ENCODE measurements around the gene RINL.
"Not testable (repeated sequence)": the region's sequence is repeated elsewhere in the genome, so short reads cannot be mapped to it uniquely, and the experiment has no call there.

The RINL gene

DNA sequence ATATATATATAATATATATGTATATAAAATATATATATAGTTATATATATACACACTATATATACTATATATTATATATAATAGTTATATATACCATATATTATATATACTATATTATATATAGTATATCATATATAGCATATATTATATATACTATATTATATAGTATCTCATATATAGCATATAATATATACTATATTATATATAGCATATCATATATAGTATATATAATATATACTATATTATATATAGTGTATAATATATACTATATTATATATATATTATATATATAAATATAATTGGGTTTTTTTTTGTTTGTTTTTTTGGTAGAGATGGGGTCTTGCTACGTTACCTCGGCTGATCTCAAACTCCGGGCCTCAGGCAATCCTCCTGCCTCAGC is 16.7 kb downstream of the RINL start:
- no peak for DNase-seq
- H3K4me1 ChIP-seq (ENCODE audit: control insufficient read depth, insufficient read depth, low read length, poor library complexity, severe bottlenecking) = peaks cover 21% of the 10 kb centered on the region
- no peak overlapping the region for H3K4me3 ChIP-seq (ENCODE audit: insufficient read depth, low read depth, low read length, poor library complexity, severe bottlenecking)
- H3K27ac ChIP-seq (ENCODE audit: insufficient read depth, low read length, poor library complexity, severe bottlenecking) = no peak overlapping the region
- H3K9me3 ChIP-seq (ENCODE audit: control insufficient read depth, low read length) = no peaks in the 10 kb centered on the region
- no peaks in the 10 kb centered on the region for H3K36me3 ChIP-seq (ENCODE audit: control insufficient read depth, insufficient read depth, low read length)
- no peaks in the 10 kb centered on the region for H3K27me3 ChIP-seq (replicated peaks; ENCODE audit: control insufficient read depth, insufficient read depth, low read length, poor library complexity, severe bottlenecking)

GRCh38 chr19:38859631-38860204 is 18.4 kb downstream of the RINL start:
- H3K4me1 ChIP-seq (ENCODE audit: control insufficient read depth, insufficient read depth, low read length, poor library complexity, severe bottlenecking); H3K9me3 ChIP-seq (ENCODE audit: control insufficient read depth, low read length); H3K27me3 ChIP-seq (replicated peaks; ENCODE audit: control insufficient read depth, insufficient read depth, low read length, poor library complexity, severe bottlenecking); DNase-seq; H3K4me3 ChIP-seq (ENCODE audit: insufficient read depth, low read depth, low read length, poor library complexity, severe bottlenecking); H3K27ac ChIP-seq (ENCODE audit: insufficient read depth, low read length, poor library complexity, severe bottlenecking); H3K36me3 ChIP-seq (ENCODE audit: control insufficient read depth, insufficient read depth, low read length): not testable (repeated sequence)

- Histone ChIP-seq H3K27ac (ENCODE audit: insufficient read depth, low read length, poor library complexity, severe bottlenecking) (peak overlapping the region; percentile 23), H3K9me3 (ENCODE audit: control insufficient read depth, low read length) (no peaks in the 10 kb centered on the region), H3K4me1 (ENCODE audit: control insufficient read depth, insufficient read depth, low read length, poor library complexity, severe bottlenecking) (peaks cover 8% of the 10 kb centered on the region), H3K4me3 (ENCODE audit: insufficient read depth, low read depth, low read length, poor library complexity, severe bottlenecking) (no peak overlapping the region), H3K36me3 (ENCODE audit: control insufficient read depth, insufficient read depth, low read length) (no peaks in the 10 kb centered on the region), H3K27me3 (replicated peaks; ENCODE audit: control insufficient read depth, insufficient read depth, low read length, poor library complexity, severe bottlenecking) (no peaks in the 10 kb centered on the region)
- DNase-seq = no peak
These were observed 21.3 kb downstream of the RINL start for GRCh38 chr19:38856813-38857212.

GRCh38 chr19:38855751-38856150 is 22.3 kb downstream of the RINL start:
- H3K27me3 ChIP-seq (replicated peaks; ENCODE audit: control insufficient read depth, insufficient read depth, low read length, poor library complexity, severe bottlenecking); H3K36me3 ChIP-seq (ENCODE audit: control insufficient read depth, insufficient read depth, low read length); DNase-seq; H3K27ac ChIP-seq (ENCODE audit: insufficient read depth, low read length, poor library complexity, severe bottlenecking); H3K4me3 ChIP-seq (ENCODE audit: insufficient read depth, low read depth, low read length, poor library complexity, severe bottlenecking); H3K9me3 ChIP-seq (ENCODE audit: control insufficient read depth, low read length): not testable (repeated sequence)
- H3K4me1 ChIP-seq (ENCODE audit: control insufficient read depth, insufficient read depth, low read length, poor library complexity, severe bottlenecking) = peaks cover 17% of the 10 kb centered on the region

- not testable (repeated sequence) for H3K27ac ChIP-seq (ENCODE audit: insufficient read depth, low read length, poor library complexity, severe bottlenecking); H3K4me3 ChIP-seq (ENCODE audit: insufficient read depth, low read depth, low read length, poor library complexity, severe bottlenecking); DNase-seq; H3K9me3 ChIP-seq (ENCODE audit: control insufficient read depth, low read length); H3K27me3 ChIP-seq (replicated peaks; ENCODE audit: control insufficient read depth, insufficient read depth, low read length, poor library complexity, severe bottlenecking); H3K36me3 ChIP-seq (ENCODE audit: control insufficient read depth, insufficient read depth, low read length)
- H3K4me1 ChIP-seq (ENCODE audit: control insufficient read depth, insufficient read depth, low read length, poor library complexity, severe bottlenecking) = peaks cover 18% of the 10 kb centered on the region
These were observed 23.1 kb downstream of the RINL start for GRCh38 chr19:38854961-38855360.

GRCh38 chr19:38853214-38853613 is 24.9 kb downstream of the RINL start:
- H3K9me3 ChIP-seq (ENCODE audit: control insufficient read depth, low read length) = no peaks in the 10 kb centered on the region
- no peak overlapping the region for H3K27ac ChIP-seq (ENCODE audit: insufficient read depth, low read length, poor library complexity, severe bottlenecking)
- H3K4me3 ChIP-seq (ENCODE audit: insufficient read depth, low read depth, low read length, poor library complexity, severe bottlenecking) = no peak overlapping the region
- H3K36me3 ChIP-seq (ENCODE audit: control insufficient read depth, insufficient read depth, low read length) = peaks cover 5% of the 10 kb centered on the region
- peaks cover 26% of the 10 kb centered on the region for H3K4me1 ChIP-seq (ENCODE audit: control insufficient read depth, insufficient read depth, low read length, poor library complexity, severe bottlenecking)
- H3K27me3 ChIP-seq (replicated peaks; ENCODE audit: control insufficient read depth, insufficient read depth, low read length, poor library complexity, severe bottlenecking) = no peaks in the 10 kb centered on the region
- no peak for DNase-seq

DNA sequence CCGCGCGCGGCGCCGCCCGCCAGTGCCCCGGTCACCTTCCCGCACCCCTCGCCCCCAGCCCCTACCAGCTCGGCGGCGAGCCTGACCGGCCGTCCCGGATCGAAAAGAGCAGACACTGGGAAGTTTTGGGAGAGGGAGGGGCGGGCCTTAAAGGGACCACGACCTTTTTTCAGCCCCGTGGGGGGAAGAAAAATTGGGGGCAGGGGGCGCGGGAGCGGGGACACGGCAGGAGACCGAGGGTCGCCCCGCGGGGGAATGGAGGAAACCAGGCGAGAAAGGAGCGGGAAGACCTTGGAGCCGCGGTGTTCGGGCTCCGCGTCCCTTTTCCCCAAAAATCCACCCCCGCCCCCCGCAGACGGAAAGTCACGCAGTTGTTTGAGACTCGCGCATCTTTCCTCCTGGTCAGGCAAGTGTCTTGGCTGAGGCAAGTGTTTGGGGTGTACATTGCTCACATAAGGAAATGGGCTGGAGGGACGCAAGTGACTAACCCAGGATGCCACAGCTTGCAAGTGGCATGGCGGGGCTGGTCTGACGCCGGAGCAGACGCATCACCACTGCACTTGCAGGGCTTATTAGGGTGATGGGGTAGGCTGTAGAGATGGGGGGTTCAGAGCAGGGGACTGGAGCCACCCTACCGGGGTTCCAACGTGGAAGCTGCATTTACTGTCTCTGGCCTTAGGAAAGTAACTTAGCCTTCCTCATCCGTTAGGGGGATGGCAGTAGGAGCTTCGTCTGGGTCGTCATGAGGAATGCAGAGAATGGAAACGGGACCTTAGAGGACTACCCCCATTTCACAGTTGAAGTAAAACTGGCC is 25.6 kb downstream of the RINL start:
- Histone ChIP-seq H3K4me1 (ENCODE audit: control insufficient read depth, insufficient read depth, low read length, poor library complexity, severe bottlenecking) (peaks cover 32% of the 10 kb centered on the region), H3K9me3 (ENCODE audit: control insufficient read depth, low read length) (no peaks in the 10 kb centered on the region), H3K27me3 (replicated peaks; ENCODE audit: control insufficient read depth, insufficient read depth, low read length, poor library complexity, severe bottlenecking) (no peaks in the 10 kb centered on the region), H3K4me3 (ENCODE audit: insufficient read depth, low read depth, low read length, poor library complexity, severe bottlenecking) (peak overlapping the region; percentile 85), H3K27ac (ENCODE audit: insufficient read depth, low read length, poor library complexity, severe bottlenecking) (peak overlapping the region; percentile 96), H3K36me3 (ENCODE audit: control insufficient read depth, insufficient read depth, low read length) (peaks cover 9% of the 10 kb centered on the region)
- DNase-seq = peak; percentile 45 to 63 (median 62)

DNA sequence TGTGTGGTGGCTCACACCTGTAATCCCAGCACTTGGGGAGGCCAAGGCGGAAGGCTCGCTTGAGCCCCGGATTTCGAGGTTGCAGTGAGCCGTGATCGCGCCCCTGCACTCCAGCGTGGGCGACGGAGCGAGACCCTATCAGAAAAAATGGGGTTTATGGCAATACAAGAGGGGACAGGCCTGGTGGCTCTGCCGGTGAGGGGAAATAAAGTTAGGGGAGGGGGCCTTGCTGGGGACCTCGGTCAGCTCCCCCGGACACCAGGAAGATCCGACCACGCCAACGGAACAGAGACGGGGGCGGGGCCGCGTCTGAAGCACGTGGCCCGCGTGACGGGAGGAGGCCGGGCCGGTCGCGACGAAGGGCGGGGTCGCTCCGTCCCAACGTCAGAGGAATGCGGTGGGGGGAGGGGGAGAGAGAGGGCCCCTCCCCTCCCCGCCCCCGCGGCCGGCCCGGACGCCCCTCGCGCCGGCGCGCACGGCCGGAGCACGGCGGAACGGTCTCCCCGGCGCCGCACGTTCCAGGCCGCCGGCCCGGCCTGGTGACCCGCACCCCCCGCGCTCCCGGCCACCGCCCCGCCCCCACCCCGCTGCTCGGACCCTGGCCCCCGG is 26.3 kb downstream of the RINL start:
- H3K36me3 ChIP-seq (ENCODE audit: control insufficient read depth, insufficient read depth, low read length) = peaks cover 16% of the 10 kb centered on the region
- peaks cover 35% of the 10 kb centered on the region for H3K4me1 ChIP-seq (ENCODE audit: control insufficient read depth, insufficient read depth, low read length, poor library complexity, severe bottlenecking)

GRCh38 chr19:38850976-38851621 is 27.0 kb downstream of the RINL start:
- H3K9me3 ChIP-seq (ENCODE audit: control insufficient read depth, low read length) = no peaks in the 10 kb centered on the region
- peaks cover 39% of the 10 kb centered on the region for H3K4me1 ChIP-seq (ENCODE audit: control insufficient read depth, insufficient read depth, low read length, poor library complexity, severe bottlenecking)
- peak; percentile 26 to 28 (median 26) for DNase-seq
- H3K27ac ChIP-seq (ENCODE audit: insufficient read depth, low read length, poor library complexity, severe bottlenecking) = peak overlapping the region; percentile 96
- peak overlapping the region; percentile 65 for H3K4me3 ChIP-seq (ENCODE audit: insufficient read depth, low read depth, low read length, poor library complexity, severe bottlenecking)
- H3K27me3 ChIP-seq (replicated peaks; ENCODE audit: control insufficient read depth, insufficient read depth, low read length, poor library complexity, severe bottlenecking) = no peaks in the 10 kb centered on the region
- H3K36me3 ChIP-seq (ENCODE audit: control insufficient read depth, insufficient read depth, low read length) = peaks cover 23% of the 10 kb centered on the region

More for the DNA sequence above, 26.3 kb downstream of the RINL start:
- Histone ChIP-seq H3K27me3 (replicated peaks; ENCODE audit: control insufficient read depth, insufficient read depth, low read length, poor library complexity, severe bottlenecking) (no peaks in the 10 kb centered on the region), H3K4me3 (ENCODE audit: insufficient read depth, low read depth, low read length, poor library complexity, severe bottlenecking) (peak overlapping the region; percentile 85), H3K9me3 (ENCODE audit: control insufficient read depth, low read length) (no peaks in the 10 kb centered on the region), H3K27ac (ENCODE audit: insufficient read depth, low read length, poor library complexity, severe bottlenecking) (peak overlapping the region; percentile 96)
- DNase-seq = peak; percentile 73 to 85 (median 77)

Data from effector memory CD4-positive, alpha-beta T cell (primary cell).